GM19455 (cell line): ENCODE measurements around the gene PNPLA2.

Experiments
- ATAC-seq: cut with Tn5 transposase; IDR thresholded peaks from one replicate; pipeline ENCODE4 v1.9.1; 2021; ENCODE audit not compliant: unreplicated experiment

Gene PNPLA2

GRCh38 chr11:783581-784015, 35.1 kb upstream of the PNPLA2 start:
- no peak for ATAC-seq

- no peak for ATAC-seq
These were observed 32.3 kb upstream of the PNPLA2 start for GRCh38 chr11:786235-787083.

GRCh38 chr11:787084-787675, 31.5 kb upstream of the PNPLA2 start:
- ATAC-seq, result no peak

GRCh38 chr11:788009-788640, 30.6 kb upstream of the PNPLA2 start:
- ATAC-seq, result no peak

GRCh38 chr11:788953-789940, 29.5 kb upstream of the PNPLA2 start:
- no peak for ATAC-seq

GRCh38 chr11:789943-790342, 28.8 kb upstream of the PNPLA2 start, which contains the start of gene CEND1:
CEND1 (minus strand) TSS chr11:790090; CDS start chr11:788576, 1,514 bp downstream.
- ATAC-seq, result no peak

GRCh38 chr11:790721-791564, 27.8 kb upstream of the PNPLA2 start:
- ATAC-seq, result no peak

- no peak for ATAC-seq
These were observed 26.8 kb upstream of the PNPLA2 start for GRCh38 chr11:791658-792534.

- ATAC-seq, result no peak
These were observed 26.2 kb upstream of the PNPLA2 start for GRCh38 chr11:792535-792821.

GRCh38 chr11:792873-793272, 25.8 kb upstream of the PNPLA2 start:
- no peak for ATAC-seq

GRCh38 chr11:793556-793955, 25.2 kb upstream of the PNPLA2 start:
- no peak for ATAC-seq

- ATAC-seq, result no peak
These were observed 24.5 kb upstream of the PNPLA2 start for GRCh38 chr11:794013-794765.

GRCh38 chr11:794766-795633, 23.7 kb upstream of the PNPLA2 start:
- no peak for ATAC-seq

- ATAC-seq, result no peak
These were observed 22.8 kb upstream of the PNPLA2 start for GRCh38 chr11:795634-796564.

- ATAC-seq, result no peak
These were observed 22.0 kb upstream of the PNPLA2 start for GRCh38 chr11:796565-797295.
